ENCODE results near the gene TCF7L2.

Gene TCF7L2

GRCh38 chr10:113168584-113168983 is 218.5 kb downstream of the TCF7L2 start:
- DNase-seq (ENCODE audit: extremely low read depth in 1 of 2, low read depth in 1 of 2): no peak

- DNase-seq (ENCODE audit: extremely low read depth in 1 of 2, low read depth in 1 of 2): no peak
Measured at GRCh38 chr10:113169111-113169510, 219.1 kb downstream of the TCF7L2 start.

GRCh38 chr10:113169853-113170460 is 219.9 kb downstream of the TCF7L2 start:
- no peak for DNase-seq (ENCODE audit: extremely low read depth in 1 of 2, low read depth in 1 of 2)

GRCh38 chr10:113171662-113172061 is 221.6 kb downstream of the TCF7L2 start:
- DNase-seq (ENCODE audit: extremely low read depth in 1 of 2, low read depth in 1 of 2): no peak

GRCh38 chr10:113175176-113175575 is 225.1 kb downstream of the TCF7L2 start:
- no peak for DNase-seq (ENCODE audit: extremely low read depth in 1 of 2, low read depth in 1 of 2)

- DNase-seq (ENCODE audit: extremely low read depth in 1 of 2, low read depth in 1 of 2): no peak
Measured at GRCh38 chr10:113175756-113176651, 226.0 kb downstream of the TCF7L2 start.

GRCh38 chr10:113176652-113177155 is 226.7 kb downstream of the TCF7L2 start:
- DNase-seq (ENCODE audit: extremely low read depth in 1 of 2, low read depth in 1 of 2): no peak

GRCh38 chr10:113177156-113177935 is 227.3 kb downstream of the TCF7L2 start:
- DNase-seq (ENCODE audit: extremely low read depth in 1 of 2, low read depth in 1 of 2): no peak

- no peak for DNase-seq (ENCODE audit: extremely low read depth in 1 of 2, low read depth in 1 of 2)
Measured at GRCh38 chr10:113177936-113178335, 227.9 kb downstream of the TCF7L2 start.

GRCh38 chr10:113178771-113179170 is 228.7 kb downstream of the TCF7L2 start:
- no peak for DNase-seq (ENCODE audit: extremely low read depth in 1 of 2, low read depth in 1 of 2)

- no peak for DNase-seq (ENCODE audit: extremely low read depth in 1 of 2, low read depth in 1 of 2)
Measured at GRCh38 chr10:113179265-113179664, 229.2 kb downstream of the TCF7L2 start.

- DNase-seq (ENCODE audit: extremely low read depth in 1 of 2, low read depth in 1 of 2): no peak
Measured at GRCh38 chr10:113179966-113180365, 229.9 kb downstream of the TCF7L2 start.

- no peak for DNase-seq (ENCODE audit: extremely low read depth in 1 of 2, low read depth in 1 of 2)
Measured at GRCh38 chr10:113180401-113181154, 230.5 kb downstream of the TCF7L2 start.

GRCh38 chr10:113182154-113182553 is 232.1 kb downstream of the TCF7L2 start:
- DNase-seq (ENCODE audit: extremely low read depth in 1 of 2, low read depth in 1 of 2): no peak

- no peak for DNase-seq (ENCODE audit: extremely low read depth in 1 of 2, low read depth in 1 of 2)
Measured at GRCh38 chr10:113183573-113183972, 233.5 kb downstream of the TCF7L2 start.

GRCh38 chr10:113187063-113187777 is 237.2 kb downstream of the TCF7L2 start:
- DNase-seq (ENCODE audit: extremely low read depth in 1 of 2, low read depth in 1 of 2): no peak

GRCh38 chr10:113199459-113199858 is 249.4 kb downstream of the TCF7L2 start:
- DNase-seq (ENCODE audit: extremely low read depth in 1 of 2, low read depth in 1 of 2): no peak

- no peak for DNase-seq (ENCODE audit: extremely low read depth in 1 of 2, low read depth in 1 of 2)
Measured at GRCh38 chr10:113202011-113202410, 252.0 kb downstream of the TCF7L2 start.

- no peak for DNase-seq (ENCODE audit: extremely low read depth in 1 of 2, low read depth in 1 of 2)
Measured at GRCh38 chr10:113207924-113208323, 257.9 kb downstream of the TCF7L2 start.

- DNase-seq (ENCODE audit: extremely low read depth in 1 of 2, low read depth in 1 of 2): no peak
Measured at GRCh38 chr10:113213035-113213434, 263.0 kb downstream of the TCF7L2 start.

All from activated CD8-positive, alpha-beta memory T cell treated with anti-CD3 and anti-CD28 coated beads for 1 hour (primary cell).